KMS-11 (cell line): ENCODE measurements around the gene FAT1.

Experiments
- H2AFZ ChIP-seq: fragments of 200-600 bp; sonication (generic); 2 replicates; pipeline ENCODE4 v1.6.1; 2016; ENCODE audit warnings: antibody characterized with exemption, mixed run types, low read depth
- H3K27ac ChIP-seq: fragments of 200-600 bp; sonication (generic); 2 replicates; pipeline ENCODE4 v1.6.1; 2016; ENCODE audit warnings: mild to moderate bottlenecking, mixed run types
- H3K27me3 ChIP-seq: fragments of 200-600 bp; sonication (generic); 2 replicates; pipeline ENCODE4 v1.6.1; 2017; ENCODE audit warnings: mild to moderate bottlenecking, low read depth, mixed run types, moderate library complexity; ENCODE audit not compliant: insufficient read depth
- H3K36me3 ChIP-seq: fragments of 200-600 bp; sonication (generic); 2 replicates; pipeline ENCODE4 v1.6.1; 2017; ENCODE audit warnings: mild to moderate bottlenecking, mixed run types; ENCODE audit not compliant: insufficient read depth
- H3K4me1 ChIP-seq: fragments of 200-600 bp; sonication (generic); 2 replicates; pipeline ENCODE4 v1.6.1; 2016; ENCODE audit warnings: mild to moderate bottlenecking, low read depth, mixed run types; ENCODE audit not compliant: poor library complexity, severe bottlenecking
- H3K4me2 ChIP-seq: fragments of 200-600 bp; sonication (generic); 2 replicates; pipeline ENCODE4 v1.7.0; 2016; ENCODE audit warnings: mild to moderate bottlenecking, mixed run types
- H3K4me3 ChIP-seq: fragments of 200-600 bp; sonication (generic); IDR thresholded peaks from 2 replicates; pipeline ENCODE4 v1.6.1; 2017; ENCODE audit warnings: low read depth, low read length, mixed read lengths; ENCODE audit not compliant: insufficient read depth
- H3K79me2 ChIP-seq: fragments of 200-600 bp; sonication (generic); 2 replicates; pipeline ENCODE4 v1.6.1; 2016; ENCODE audit warnings: low read depth, mixed run types; ENCODE audit not compliant: insufficient read depth
- H3K9ac ChIP-seq: fragments of 200-600 bp; sonication (generic); 2 replicates; pipeline ENCODE4 v1.6.1; 2016; ENCODE audit warnings: mild to moderate bottlenecking, mixed run types
- H4K20me1 ChIP-seq: fragments of 200-600 bp; sonication (generic); 2 replicates; pipeline ENCODE4 v1.6.1; 2016; ENCODE audit warnings: mild to moderate bottlenecking, mixed run types; ENCODE audit not compliant: insufficient read depth
- CTCF ChIP-seq: fragments of 200-600 bp; sonication (generic); conservative IDR thresholded peaks from 2 replicates; pipeline ENCODE4 v1.6.1; 2017; ENCODE audit warnings: low read depth, mild to moderate bottlenecking, antibody characterized with exemption, low read length, moderate library complexity, mixed read lengths

The FAT1 gene

DNA sequence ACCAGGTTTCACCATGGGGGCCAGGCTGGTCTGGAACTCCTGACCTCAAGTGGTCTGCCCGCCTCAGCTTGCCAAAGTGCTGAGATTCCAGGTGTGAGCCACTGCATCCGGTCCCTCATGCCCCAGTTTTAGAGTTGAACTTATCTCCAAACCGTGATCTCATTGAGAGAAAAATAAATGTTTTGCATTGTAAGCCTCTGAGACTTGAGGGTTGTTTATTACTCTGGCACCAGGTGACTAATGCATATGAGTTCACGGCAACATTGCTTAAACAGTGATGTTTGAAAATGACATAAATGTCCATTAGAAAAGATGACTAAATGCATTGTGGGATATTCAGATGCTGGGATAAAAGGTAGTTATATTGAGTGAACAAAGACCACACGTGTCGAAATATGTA, 22.9 kb upstream of the FAT1 start:
- H4K20me1 ChIP-seq = no peaks in the 10 kb centered on the region
- H3K79me2 ChIP-seq = no peaks in the 10 kb centered on the region
- H3K27ac ChIP-seq = no peak overlapping the region
- H3K4me2 ChIP-seq = no peak overlapping the region
- no peak for TF ChIP-seq CTCF
- H2AFZ ChIP-seq = no peak overlapping the region
- H3K9ac ChIP-seq = no peak overlapping the region
- no peaks in the 10 kb centered on the region for H3K36me3 ChIP-seq
- no peaks in the 10 kb centered on the region for H3K27me3 ChIP-seq
- no peaks in the 10 kb centered on the region for H3K4me1 ChIP-seq
- no peak overlapping the region for H3K4me3 ChIP-seq

GRCh38 chr4:186743261-186743660, 19.6 kb upstream of the FAT1 start:
- H4K20me1 ChIP-seq = no peaks in the 10 kb centered on the region
- H3K4me2 ChIP-seq = no peak overlapping the region
- H3K79me2 ChIP-seq = no peaks in the 10 kb centered on the region
- H3K9ac ChIP-seq = no peak overlapping the region
- H3K27ac ChIP-seq = no peak overlapping the region
- TF ChIP-seq CTCF = no peak
- no peak overlapping the region for H3K4me3 ChIP-seq
- H3K27me3 ChIP-seq = no peaks in the 10 kb centered on the region
- no peaks in the 10 kb centered on the region for H3K36me3 ChIP-seq
- H3K4me1 ChIP-seq = no peaks in the 10 kb centered on the region
- no peak overlapping the region for H2AFZ ChIP-seq

DNA sequence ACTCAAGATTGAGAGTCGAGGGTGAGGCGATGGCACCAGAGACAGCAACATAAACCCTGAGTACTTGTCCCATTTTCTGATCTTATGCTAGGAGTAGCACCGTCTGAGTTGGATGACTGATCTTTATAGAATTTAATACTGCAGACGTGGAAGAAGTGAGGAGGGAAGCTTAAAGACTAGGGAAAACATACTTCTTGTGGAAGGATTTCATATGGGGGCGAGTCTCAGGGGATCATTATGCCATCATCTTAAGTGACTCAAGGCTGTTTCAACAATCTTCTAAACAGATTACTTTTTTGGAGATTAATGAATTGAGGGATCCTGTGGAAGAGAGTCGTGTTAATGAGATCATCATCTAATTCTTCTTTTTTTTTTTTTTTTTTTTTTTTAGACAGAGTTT, 17.2 kb upstream of the FAT1 start:
- Histone ChIP-seq H3K4me3 (no peak overlapping the region), H3K79me2 (no peaks in the 10 kb centered on the region), H3K36me3 (no peaks in the 10 kb centered on the region), H3K4me1 (no peaks in the 10 kb centered on the region), H3K27ac (no peak overlapping the region), H3K27me3 (no peaks in the 10 kb centered on the region), H3K4me2 (no peak overlapping the region), H3K9ac (no peak overlapping the region), H2AFZ (no peak overlapping the region), H4K20me1 (no peaks in the 10 kb centered on the region)
- TF ChIP-seq CTCF = no peak

DNA sequence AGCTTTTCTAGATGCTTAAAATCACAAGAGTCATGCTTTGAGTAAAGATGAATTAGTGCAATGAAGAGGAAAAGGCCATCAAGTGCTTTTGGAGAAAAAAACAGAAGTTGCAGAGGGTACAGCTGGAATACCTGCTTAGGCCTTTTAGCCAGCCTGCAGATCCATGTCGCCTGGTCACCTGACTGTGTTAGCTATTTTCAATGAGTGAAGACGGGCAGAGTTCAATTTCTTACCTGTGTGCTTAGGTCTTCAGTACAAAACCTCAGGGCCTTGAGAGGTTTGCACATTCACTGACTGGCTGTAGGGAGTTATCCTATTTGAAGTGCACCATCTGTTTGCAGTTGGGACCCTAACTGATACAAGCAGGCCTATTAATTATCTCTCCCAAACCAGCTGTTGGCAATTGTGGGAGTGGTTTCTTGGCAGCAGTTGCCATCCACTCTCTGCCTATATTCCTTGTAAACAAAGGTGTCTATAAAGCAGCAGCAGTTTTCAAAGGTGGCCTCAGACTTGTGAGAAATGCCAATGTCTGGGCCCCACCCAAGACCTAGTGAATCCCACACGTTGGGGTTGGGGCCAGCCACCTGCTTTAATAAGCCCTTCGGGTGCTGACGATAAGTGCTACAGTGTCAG, 16.3 kb upstream of the FAT1 start:
- no peak overlapping the region for H2AFZ ChIP-seq
- H3K9ac ChIP-seq = no peak overlapping the region
- no peaks in the 10 kb centered on the region for H3K4me1 ChIP-seq
- no peak overlapping the region for H3K4me3 ChIP-seq
- no peak for TF ChIP-seq CTCF
- no peak overlapping the region for H3K27ac ChIP-seq
- H3K4me2 ChIP-seq = no peak overlapping the region
- H3K27me3 ChIP-seq = no peaks in the 10 kb centered on the region
- H4K20me1 ChIP-seq = no peaks in the 10 kb centered on the region
- H3K36me3 ChIP-seq = no peaks in the 10 kb centered on the region
- no peaks in the 10 kb centered on the region for H3K79me2 ChIP-seq

GRCh38 chr4:186739317-186739716, 15.7 kb upstream of the FAT1 start:
- Histone ChIP-seq H3K9ac (no peak overlapping the region), H3K79me2 (no peaks in the 10 kb centered on the region), H3K4me3 (no peak overlapping the region), H3K27ac (no peak overlapping the region), H4K20me1 (no peaks in the 10 kb centered on the region), H3K4me2 (no peak overlapping the region), H3K27me3 (no peaks in the 10 kb centered on the region), H2AFZ (no peak overlapping the region), H3K36me3 (no peaks in the 10 kb centered on the region), H3K4me1 (no peaks in the 10 kb centered on the region)
- no peak for TF ChIP-seq CTCF
